HepG2 (cell line): ENCODE results near the gene ITGAE. TPM values are rescaled to one million over a fixed set of nuclear protein-coding genes. Genes with fewer than 3 reads are reported as not detected.

ENCODE experiments used
- AHDC1 ChIP-seq: sonication (generic); formaldehyde crosslinking; IDR thresholded peaks from 2 replicates; pipeline ENCODE4 v1.5.1; 2020; ENCODE audit warnings: mild to moderate bottlenecking, missing genetic modification reagents, borderline replicate concordance
- ARNT2 ChIP-seq: sonication (generic); formaldehyde crosslinking; IDR thresholded peaks from 2 replicates; pipeline ENCODE4 v1.8.0; 2022; ENCODE audit warnings: mild to moderate bottlenecking, low read depth, missing genetic modification reagents, moderate library complexity
- CSRNP1 ChIP-seq: sonication (generic); formaldehyde crosslinking; IDR thresholded peaks from 2 replicates; pipeline ENCODE4 v1.8.1; 2023; ENCODE audit warnings: mild to moderate bottlenecking, missing genetic modification reagents
- HOXA7 ChIP-seq: sonication (generic); formaldehyde crosslinking; IDR thresholded peaks from 2 replicates; pipeline ENCODE4 v1.8.1; 2022; ENCODE audit warnings: mild to moderate bottlenecking, missing genetic modification reagents, moderate library complexity
- ZNF670 ChIP-seq: sonication (generic); formaldehyde crosslinking; IDR thresholded peaks from 2 replicates; pipeline ENCODE4 v1.8.0; 2022; ENCODE audit warnings: mild to moderate bottlenecking, missing genetic modification reagents, borderline replicate concordance
- ZNF687 ChIP-seq: sonication (generic); formaldehyde crosslinking; IDR thresholded peaks from 2 replicates; pipeline ENCODE4 v1.5.1; 2020; ENCODE audit warnings: mild to moderate bottlenecking, missing genetic modification reagents, moderate library complexity
- ZSCAN29 ChIP-seq: sonication (generic); formaldehyde crosslinking; conservative IDR thresholded peaks from 2 replicates; pipeline ENCODE4 v1.4.0; 2020; ENCODE audit warnings: mild to moderate bottlenecking, missing genetic modification reagents
- polyA plus RNA-seq, 8 experiments: library from polyadenylated mRNA; depleted of rRNA in 3 of 8; stranded (reverse) in 7 of 8; unstranded in 1 of 8; fragments of >200 nt; fragmentation: Illumina TruSeq in 4 of 8; extraction: Trizol in 4 of 8; gene quantifications; 2 replicates each; pipeline versions ENCODE4 v1.2.1 to v1.2.3, GENCODE V29; 2011 to 2016; ENCODE audit warnings: low read depth in 4 of 8, missing spikeins in 1 of 8, mixed read lengths in 1 of 8; ENCODE audit not compliant: insufficient read depth in 1 of 8
- total RNA-seq, 5 experiments: library from RNA; depleted of rRNA; stranded (reverse); fragments of >200 nt; fragmentation: Illumina TruSeq; extraction: Trizol; gene quantifications; 2 replicates each; pipeline ENCODE4 v1.2.3, GENCODE V29; 2016; ENCODE audit warnings: low read depth in 1 of 5
- TF ChIP-seq, protein P1 (sequence below): sonication (generic); formaldehyde crosslinking; IDR thresholded peaks from 2 replicates; pipeline ENCODE4 v1.4.0; 2020; ENCODE audit warnings: mild to moderate bottlenecking, missing genetic modification reagents

ITGAE gene
- total and polyA plus RNA-seq, 2 of the 13 experiments (the other 11 are each of a cell fraction or from before 2014, with no cell fraction given) = 42.3 to 49.0 TPM

DNA sequence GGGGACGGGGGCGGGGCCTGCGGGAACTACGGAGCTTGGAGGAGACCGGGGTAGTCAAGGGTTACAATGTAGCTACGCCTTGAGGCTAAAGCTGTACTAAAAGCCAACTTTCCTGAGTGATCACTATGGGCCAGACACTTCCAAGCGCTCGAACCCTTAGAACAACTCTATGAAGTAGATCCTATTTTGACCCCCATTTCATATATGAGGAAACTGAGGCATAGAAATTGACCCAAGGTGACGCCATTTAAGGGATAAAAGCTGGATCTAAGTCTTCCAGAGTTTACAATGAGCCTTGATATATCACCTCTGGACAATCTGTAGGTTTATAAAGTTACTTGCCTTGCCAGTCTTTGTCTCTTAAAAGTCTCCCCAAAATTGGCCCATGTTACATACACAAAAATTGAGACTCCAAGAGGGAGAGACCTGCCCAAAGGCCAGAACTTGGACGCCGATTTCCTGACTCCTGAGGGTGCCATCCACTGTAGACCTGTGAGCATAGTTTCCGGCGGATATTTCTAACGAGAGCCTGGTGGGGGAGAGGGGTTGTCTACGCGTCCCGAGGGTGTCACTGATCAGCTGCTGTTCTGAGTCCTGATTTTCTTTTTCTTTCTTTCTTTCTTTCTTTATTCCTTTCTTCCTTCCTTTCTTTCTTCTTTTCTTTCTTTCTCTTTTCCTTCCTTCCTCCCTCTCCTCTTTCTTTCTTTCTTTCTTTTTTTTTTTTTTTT is 45.6 kb upstream of the ITGAE start (continued):
- TF ChIP-seq AHDC1 (peak; percentile 54; the same call in 1 of the 2 replicates), ZNF670 (CRISPR knock-in tag) (0 out of 2 replicates have a peak, but pooled peaks have one; percentile 3), ARNT2 (CRISPR knock-in tag) (peak; percentile 10; the same call in 1 of the 2 replicates), HOXA7 (CRISPR knock-in tag) (0 out of 2 replicates have a peak, but pooled peaks have one; percentile 27), CSRNP1 (CRISPR knock-in tag) (no peak), ZNF687 (CRISPR knock-in tag) (no peak), ZSCAN29 (CRISPR knock-in tag) (0 out of 2 replicates have a peak, but pooled peaks have one; percentile 69)
- TF ChIP-seq, protein P1, sequence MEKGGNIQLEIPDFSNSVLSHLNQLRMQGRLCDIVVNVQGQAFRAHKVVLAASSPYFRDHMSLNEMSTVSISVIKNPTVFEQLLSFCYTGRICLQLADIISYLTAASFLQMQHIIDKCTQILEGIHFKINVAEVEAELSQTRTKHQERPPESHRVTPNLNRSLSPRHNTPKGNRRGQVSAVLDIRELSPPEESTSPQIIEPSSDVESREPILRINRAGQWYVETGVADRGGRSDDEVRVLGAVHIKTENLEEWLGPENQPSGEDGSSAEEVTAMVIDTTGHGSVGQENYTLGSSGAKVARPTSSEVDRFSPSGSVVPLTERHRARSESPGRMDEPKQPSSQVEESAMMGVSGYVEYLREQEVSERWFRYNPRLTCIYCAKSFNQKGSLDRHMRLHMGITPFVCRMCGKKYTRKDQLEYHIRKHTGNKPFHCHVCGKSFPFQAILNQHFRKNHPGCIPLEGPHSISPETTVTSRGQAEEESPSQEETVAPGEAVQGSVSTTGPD (CRISPR knock-in tag) = no peak
